Inflammatory macrophage treated with lipopolysaccharide for 1 hour (primary cell): Measurements from ENCODE around the gene CHD6.

ENCODE experiments used
- DNase-seq, 2 donors: peaks; one replicate each; pipeline ENCODE4 v3.0.0-alpha.2; 2020 to 2022

Gene CHD6

GRCh38 chr20:41505184-41505583, 113.0 kb downstream of the CHD6 start:
- DNase-seq = peak; percentile 36 to 47

DNA sequence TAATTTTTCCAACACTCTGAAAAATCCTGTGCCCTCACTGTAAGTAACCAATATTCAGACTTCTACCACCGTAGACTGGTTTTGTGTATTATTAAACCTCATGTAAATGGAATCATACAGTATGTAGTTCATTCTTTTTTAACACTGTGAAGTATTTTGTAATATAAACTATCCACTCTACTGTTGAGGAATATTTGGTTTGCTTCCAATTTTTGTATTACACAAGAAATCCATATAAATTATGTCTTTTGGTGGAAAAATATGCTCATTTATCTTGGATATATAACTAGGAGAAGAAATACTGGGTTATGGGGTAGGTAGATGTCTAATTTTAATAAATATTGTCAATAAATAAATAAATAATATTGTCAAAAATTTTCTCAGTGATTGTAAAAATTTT, 116.8 kb downstream of the CHD6 start:
- DNase-seq = no peak

GRCh38 chr20:41499961-41500725, 118.0 kb downstream of the CHD6 start:
- no peak for DNase-seq

DNA sequence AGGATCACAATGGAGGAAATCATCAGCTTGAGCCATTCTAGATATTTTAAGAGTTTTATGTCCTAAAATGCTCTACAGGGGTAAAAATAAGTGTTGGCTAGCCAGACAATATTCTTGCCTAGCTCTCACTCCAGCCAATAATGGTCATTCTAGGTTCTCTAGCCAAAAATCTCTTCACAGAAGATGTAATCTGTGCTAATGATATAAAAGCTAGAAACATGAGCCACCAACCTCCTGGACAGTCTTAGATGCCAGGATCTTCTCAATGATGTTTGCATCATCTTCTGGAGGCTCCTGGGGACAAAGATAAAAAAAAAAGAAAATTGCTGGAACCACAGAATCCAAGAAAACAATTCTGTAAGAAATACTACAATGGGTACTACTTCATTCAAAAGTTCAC, 119.1 kb downstream of the CHD6 start:
- no peak for DNase-seq

DNA sequence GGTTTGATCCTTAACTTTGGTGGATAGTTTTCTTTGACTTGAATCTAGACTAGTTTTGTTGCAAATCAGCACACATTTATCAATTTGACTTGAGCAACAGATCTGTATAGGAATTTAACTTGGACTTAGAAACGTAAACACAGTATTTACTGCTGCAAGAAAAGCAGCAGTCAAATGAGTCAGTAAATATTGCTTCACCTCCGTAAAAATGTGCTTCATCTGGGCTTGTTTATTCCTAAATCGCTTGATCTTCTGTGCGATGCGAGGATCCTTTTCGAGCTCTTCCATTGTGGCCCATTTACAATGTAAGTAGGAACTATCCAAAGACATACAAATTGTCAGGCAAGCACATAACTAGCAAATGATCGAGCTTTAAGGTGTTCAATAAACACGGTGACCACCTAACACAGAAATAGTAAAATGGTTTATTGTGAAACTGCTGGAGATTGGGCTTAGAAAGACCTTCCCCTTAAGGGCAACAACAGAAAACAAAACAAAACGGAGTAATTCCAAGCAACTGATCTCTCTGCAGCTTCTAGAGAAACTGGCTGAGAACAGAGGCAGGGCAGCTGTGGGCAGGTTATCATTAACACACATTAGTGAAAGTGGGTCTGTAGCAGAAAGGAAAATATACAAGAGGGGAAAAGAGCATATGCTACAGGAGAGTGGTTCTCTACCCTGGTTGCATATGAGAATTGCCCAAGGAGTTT, 120.8 kb downstream of the CHD6 start:
- no peak for DNase-seq

GRCh38 chr20:41494451-41494850, 123.7 kb downstream of the CHD6 start:
- DNase-seq = no peak

DNA sequence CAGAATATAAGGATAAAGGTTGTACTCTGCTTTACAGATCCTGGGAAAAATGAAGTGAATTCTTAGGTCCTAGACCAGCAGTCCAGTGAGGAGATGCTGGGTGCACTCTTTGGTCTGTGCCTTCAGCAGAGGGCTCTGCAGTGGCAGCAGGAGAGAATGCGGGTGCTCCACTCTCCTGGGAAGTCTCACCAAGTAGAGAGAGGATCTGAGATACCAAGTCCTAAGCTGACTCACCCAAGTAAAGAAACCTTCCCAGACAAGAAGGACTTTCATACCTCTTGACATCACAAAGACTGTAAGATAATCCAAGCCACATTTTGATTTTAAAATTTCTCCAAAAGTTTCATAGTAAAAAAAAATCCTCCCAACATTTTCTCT, 134.6 kb downstream of the CHD6 start:
- no peak for DNase-seq

- DNase-seq = no peak
Measured at GRCh38 chr20:41482647-41483552, 135.3 kb downstream of the CHD6 start.

GRCh38 chr20:41480054-41480770, 138.0 kb downstream of the CHD6 start:
- DNase-seq = peak; percentile 27 to 34

GRCh38 chr20:41479113-41479512, 139.1 kb downstream of the CHD6 start:
- no peak for DNase-seq

DNA sequence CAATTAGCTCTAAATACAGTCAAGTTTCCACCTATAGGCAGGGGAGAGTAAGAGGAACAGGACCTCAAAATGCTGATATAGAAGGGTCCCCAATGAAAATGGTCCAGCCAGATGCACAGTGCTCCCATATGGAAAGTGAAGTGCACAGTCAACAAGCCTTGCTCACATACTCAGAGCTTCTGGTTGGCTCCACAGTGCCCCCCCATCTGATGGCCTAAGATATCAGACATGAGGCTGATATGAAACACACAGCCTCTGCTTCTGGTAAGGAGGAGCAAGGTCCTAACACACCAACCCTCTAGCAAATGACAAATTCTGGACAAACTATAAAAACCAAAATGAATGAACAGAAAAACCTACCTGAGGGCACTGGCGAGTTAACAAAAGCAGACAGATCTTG, 140.2 kb downstream of the CHD6 start:
- DNase-seq = no peak

DNA sequence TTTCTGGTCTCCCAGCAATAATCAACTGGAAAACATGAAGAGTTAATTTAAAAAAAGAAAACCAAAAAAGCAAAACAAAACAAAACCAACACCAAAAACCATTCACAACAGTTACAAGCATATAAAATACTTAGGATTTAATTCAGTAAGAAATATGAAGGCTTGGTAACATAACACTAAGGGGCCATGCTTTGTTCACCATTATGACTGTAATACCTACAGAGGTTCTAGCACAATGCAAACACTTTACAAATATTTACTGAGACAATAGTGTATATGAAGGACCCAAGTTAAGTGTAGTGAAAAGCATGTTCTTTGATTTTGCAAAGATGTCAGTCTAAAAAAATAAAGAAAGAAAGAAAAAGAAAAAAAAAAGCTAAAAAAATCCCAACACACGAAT, 141.7 kb downstream of the CHD6 start:
- DNase-seq = no peak

GRCh38 chr20:41476013-41476441, 142.2 kb downstream of the CHD6 start:
- no peak for DNase-seq

- DNase-seq = no peak
Measured at GRCh38 chr20:41475503-41475902, 142.7 kb downstream of the CHD6 start.

GRCh38 chr20:41470362-41471095, 147.6 kb downstream of the CHD6 start:
- peak in 1 of 2 donors; percentile 18 for DNase-seq

GRCh38 chr20:41469868-41470267, 148.3 kb downstream of the CHD6 start:
- DNase-seq = peak; percentile 6 to 47

GRCh38 chr20:41468994-41469600, 149.1 kb downstream of the CHD6 start:
- no peak for DNase-seq

- DNase-seq = peak in 1 of 2 donors; percentile 21
Measured at GRCh38 chr20:41467690-41468089, 150.5 kb downstream of the CHD6 start.

DNA sequence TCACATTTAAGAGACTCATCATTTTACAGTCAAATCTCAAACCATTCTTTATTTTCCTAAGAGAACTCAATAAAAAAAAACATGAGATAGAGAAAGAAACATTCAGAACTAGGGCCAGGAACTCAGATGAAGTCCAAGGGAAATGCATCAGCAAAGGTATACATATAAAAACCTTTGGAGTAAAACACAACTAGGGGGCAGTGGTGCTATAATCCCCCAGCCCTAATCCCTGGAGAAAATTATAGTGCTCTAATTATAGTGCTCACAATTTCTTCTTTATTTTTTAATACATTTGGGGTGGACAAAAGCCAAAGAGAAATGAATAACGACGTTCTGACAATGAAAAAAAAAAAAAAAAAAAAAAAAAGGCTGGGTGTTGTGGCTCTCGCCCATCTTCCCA, 151.0 kb downstream of the CHD6 start:
- no peak for DNase-seq

DNA sequence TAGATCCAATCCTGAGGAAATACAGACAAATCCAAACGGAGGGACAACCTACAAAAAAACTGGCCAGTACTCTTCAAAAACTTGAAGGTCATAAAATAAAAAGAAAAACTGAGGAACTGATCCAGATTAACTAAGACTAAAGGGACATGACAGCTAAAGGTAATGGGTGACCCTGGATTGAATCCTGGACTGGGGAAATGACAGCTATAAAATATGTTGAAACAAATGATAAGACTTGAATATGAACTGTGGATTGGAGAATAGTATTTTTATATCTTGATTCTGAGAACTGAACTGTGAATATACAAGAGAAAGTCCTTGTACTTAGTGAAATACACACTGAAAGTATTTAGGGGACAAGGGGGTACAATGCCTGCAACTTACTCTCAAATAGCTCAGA, 154.6 kb downstream of the CHD6 start:
- no peak for DNase-seq

DNA sequence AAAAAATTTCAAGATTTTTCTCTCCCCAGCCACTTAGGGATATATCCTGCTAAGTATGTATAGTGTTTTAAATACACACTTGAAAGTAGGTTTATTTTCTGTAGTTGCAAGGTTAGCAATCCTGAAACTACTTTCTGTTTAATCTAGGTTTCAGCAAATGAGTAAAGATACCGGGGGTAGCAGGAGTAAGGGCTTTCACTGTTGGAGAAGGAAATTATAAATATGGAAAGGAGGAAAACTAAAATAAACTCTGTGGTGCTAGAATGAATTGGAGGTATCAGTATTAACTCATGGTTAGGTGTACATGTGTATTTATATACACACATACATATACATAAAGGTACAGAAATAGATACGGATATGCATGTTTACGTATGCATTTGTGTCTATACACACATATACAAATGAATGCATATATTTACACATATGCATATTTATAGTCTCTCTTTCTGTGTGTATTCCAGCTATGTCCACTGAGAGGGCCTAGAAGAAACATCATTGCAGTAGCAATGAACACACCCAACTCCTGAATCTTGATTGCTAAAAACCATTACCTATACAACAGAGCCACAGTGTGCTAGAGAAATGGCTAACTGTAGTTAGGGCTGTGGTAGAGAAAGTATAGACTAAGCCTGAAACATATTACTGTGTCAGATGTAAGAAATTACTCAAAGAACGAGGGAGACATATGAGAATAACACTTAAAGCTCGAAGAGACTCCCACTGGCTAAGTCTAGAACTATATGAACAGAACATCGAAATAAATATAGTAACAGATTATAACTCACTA, 155.6 kb downstream of the CHD6 start:
- DNase-seq = no peak
